HG02840 (cell line): ENCODE data around the gene RPL18A.

Source experiments
- ATAC-seq: cut with Tn5 transposase; IDR thresholded peaks from one replicate; pipeline ENCODE4 v1.9.1; 2021; ENCODE audit warnings: mild to moderate bottlenecking, moderate library complexity, moderate number of reproducible peaks; ENCODE audit not compliant: unreplicated experiment, low FRiP score

Gene RPL18A

DNA sequence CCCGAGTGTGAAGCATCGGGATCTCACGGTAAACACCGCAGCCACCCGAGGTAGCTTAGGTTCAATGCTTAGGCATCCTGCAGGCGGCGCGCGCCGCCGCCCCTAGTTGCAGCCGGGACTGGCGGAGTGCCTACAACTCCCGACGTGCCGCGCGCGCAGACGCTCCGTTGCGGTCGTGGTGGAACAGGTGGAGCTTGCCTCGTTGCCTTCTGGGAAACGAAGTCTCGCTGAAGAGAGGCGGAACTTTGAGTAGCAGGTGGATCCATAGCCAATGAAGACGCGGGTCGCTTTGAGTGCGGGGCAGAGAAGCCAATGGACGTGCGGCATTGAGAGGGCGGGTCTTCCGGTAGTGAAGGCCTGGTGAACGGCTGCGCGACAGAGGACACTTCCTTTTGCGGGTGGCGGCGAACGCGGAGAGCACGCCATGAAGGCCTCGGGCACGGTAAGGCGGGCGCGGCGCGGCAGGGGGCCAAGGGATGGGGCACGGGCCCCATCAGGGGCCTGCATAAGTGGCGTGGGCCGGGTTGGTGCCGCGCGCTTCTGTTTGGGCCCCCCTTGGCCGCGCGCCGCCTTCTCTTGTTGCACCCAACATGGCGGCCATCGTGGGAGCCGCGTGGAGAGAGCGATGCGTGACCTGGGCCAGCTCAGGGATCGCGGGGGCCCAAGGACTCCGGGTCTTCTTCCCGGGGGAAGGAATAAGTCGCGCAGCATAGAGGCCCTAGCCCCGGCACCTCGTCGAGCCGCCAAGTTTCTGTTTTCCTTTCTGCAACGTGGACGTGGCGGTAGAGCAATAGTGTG is at the start of gene RPL18A:
RPL18A (plus strand) TSS at position 378 of the 798 bp plus-strand sequence; CDS start at position 425, 47 bp downstream.
- peak; percentile 94 for ATAC-seq

DNA sequence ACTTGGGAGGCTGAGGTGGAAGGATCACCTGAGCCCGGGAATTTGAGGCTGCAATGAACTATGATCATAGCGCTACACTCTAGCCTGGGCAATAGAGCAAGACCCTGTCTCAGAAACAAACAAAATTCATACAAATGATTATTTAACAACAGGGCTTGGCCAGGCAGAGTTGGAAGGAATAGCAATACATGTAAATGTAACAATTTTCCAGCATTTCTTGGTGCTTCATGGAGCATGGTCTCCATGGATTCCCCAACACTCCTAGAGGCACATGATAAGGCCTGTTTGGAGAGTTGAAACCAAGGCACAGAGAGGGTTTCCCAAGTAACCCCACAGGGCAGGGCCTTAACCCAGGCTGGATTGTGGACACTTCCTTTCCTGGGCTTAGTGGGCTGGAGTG is 48.6 kb upstream of the RPL18A start:
- no peak for ATAC-seq

- no peak for ATAC-seq
Observed at GRCh38 chr19:17811681-17812080, 48.0 kb upstream of the RPL18A start.

- no peak for ATAC-seq
Observed at GRCh38 chr19:17812099-17812498, 47.6 kb upstream of the RPL18A start.

DNA sequence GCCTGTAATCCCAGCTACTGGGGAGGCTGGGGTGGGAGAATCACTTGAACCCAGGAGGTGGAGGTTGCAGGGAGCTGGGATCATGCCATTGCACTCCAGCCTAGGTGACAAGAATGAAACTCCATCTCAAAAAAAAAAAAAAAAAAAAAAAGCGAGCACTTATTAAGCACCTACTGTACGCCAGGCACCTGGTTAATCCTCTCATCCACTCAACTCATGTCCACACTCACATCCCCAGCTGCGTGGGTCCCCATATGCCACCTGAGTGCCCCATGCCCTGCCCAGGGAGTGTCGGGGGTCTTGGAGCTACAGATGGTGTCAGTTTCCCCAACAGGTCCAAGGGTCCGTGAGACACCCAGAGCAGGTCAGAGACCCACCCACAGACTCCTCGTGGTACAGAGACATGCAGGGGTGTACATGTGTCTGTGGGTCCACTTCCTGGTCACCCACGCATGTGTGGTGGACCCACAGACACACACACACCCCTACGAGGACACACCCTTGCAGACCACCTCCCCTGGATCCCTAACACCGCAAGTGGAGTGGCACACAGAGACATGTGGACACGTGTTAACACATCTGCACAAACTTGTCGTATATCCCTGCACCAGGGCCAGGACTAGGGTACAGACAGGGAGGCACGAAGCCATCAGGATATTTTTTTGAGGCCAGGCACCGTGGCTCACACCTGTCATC is 41.9 kb upstream of the RPL18A start:
- no peak for ATAC-seq

DNA sequence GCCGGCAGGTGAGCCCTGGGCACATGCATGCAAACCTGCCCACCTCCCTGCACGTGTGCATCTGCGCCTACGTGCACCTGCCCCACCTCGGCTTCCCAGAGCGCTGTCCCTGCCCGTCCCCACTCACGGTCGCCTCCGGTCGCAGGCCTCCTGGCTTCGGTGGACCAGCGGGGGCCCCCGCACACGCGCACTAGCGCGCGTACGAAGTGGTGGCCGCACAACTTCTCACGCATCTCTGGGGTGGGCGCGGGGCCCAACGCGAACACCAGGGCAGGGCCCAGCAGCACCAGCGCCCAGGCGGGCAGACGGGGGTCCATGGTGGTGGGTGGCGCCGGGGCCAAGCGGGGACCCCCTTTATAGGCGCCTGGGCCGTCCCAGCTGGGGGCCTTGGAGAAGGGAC is 38.5 kb upstream of the RPL18A start, which contains the start of gene INSL3:
INSL3 (minus strand) TSS at position 330 of the 400 bp plus-strand sequence; CDS start at position 317, 13 bp downstream.
- ATAC-seq: no peak

- ATAC-seq: no peak
Observed at GRCh38 chr19:17824339-17824738, 35.4 kb upstream of the RPL18A start.

DNA sequence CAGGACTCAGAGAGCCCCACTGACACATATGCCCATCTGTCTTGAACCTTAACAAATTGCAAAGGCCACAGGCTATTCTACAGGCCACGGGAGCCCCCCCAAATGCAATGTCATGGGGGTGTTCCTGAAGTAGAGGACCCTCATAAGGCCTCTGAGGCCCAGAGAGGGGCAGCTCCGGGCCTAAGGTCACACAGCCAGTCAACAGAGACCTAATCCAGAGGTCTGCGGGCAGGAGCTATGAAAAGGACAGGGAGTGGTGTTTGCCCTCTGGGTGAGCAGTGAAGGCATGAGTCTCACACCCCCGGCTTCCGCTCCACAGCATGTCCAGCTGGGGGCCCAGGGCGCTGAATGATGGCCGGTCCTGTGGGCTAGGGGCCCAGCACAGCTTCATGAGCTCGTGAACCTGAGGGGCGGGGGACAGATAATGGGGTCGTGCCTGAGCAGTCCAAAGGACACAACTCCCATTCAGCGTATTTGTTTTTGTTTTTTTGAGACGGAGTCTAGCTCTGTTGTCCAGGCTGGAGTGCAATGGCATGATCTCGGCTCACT is 33.1 kb upstream of the RPL18A start:
- ATAC-seq: no peak

GRCh38 chr19:17829855-17830566 is 29.7 kb upstream of the RPL18A start:
- ATAC-seq: no peak

DNA sequence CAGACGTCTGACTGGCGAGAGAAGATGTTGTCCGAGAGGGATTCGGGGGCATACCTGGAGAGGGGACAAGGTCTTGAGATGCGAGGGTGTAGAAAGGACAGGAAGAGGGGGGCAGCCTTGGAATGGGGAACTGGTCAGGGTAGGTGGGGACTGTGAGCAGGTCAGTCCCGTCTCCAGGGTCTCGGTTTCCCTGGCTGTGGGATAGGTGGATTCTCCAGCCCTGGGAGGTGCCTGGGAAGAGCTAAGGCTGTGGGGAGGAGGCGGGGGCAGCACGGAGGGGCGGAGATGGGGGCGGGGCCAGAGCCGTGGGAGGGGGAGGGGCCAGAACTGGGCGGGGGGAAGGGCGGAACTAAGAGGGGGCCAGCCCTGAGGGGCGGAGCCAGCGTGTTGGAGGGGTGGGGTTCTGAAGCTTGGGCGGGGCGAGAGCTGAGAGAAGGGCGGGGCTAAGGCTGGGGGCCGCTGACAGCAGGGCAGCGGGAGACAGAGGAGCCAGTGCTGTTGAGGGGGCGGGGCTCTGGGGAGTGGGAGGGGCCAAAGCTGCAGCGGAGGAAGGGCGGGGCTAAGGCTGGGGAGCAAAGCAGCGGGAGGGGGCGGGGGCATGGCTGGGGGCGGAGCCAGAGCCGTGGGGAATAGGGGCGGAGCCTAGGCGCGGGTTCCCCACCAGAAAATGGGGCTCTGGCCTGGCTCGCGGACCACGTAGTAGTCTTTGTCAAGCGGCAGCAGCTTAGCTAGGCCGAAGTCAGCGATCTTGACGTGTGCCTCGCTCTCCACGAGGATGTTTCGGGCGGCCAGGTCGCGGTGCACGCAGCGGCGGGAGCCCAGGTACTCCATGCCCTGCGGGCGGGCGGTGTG is 28.9 kb upstream of the RPL18A start:
- no peak for ATAC-seq

- no peak for ATAC-seq
Observed at GRCh38 chr19:17831419-17831888, 28.3 kb upstream of the RPL18A start.

GRCh38 chr19:17832443-17833208 is 27.1 kb upstream of the RPL18A start:
- ATAC-seq: no peak

GRCh38 chr19:17834350-17835181 is 25.1 kb upstream of the RPL18A start:
- ATAC-seq: no peak

DNA sequence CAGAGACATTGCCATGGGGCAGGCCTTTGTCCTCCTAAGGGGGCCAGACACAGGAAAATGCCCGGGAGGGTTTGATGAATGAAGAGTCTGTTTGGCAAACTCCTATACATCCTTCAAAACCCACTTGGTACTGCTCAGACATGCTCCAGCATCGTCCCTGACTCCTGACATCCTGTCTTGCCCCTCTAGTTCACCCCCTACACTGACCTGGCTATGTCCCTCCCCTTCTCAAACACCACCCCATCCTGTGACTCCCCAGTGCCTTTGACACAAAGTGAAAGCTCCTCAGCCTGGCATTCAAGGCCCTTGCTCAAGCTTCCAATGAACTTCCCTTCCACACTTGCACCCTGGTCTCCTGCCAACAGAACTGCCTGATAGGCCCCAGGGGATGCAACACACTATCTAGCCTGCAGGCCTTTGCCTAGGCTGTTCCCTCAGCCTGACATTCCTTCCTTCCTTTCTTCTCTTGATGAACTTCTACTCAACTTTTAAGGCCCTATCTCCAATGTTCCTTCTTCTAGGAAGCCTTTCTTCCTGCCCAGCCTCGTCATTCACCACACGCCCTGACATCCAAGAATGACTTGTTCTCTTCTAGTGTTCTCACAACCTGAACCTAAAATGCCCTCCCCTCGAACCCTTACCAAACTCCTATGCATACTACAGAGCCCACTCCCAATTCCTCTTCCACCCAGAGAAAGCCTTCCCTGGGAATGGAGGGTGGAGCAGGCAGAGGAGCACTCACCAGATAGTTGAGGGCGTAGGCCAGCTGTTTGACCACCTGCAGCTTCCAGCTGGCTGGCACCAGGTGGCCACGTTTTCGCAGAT is 24.3 kb upstream of the RPL18A start:
- no peak for ATAC-seq

DNA sequence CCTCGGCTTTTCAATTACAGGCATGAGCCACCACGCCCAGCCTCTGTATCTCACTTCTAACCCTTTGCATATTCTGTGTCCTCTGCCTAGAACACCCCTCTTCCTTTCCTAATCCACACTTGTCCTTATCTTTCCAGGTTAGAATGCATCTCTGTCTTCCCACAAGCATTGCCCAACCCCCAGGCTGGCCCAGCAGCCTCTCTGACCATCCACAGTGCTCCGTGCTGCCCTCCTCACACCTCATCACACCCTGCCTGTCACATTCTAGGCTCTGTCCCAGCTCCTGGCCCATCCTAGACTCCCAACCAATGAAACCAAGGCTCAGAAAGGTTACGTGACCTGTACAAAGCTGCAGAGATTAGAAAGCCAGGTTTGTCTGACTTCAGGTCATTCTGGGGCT is 23.2 kb upstream of the RPL18A start:
- ATAC-seq: no peak

- ATAC-seq: no peak
Observed at GRCh38 chr19:17837972-17838371, 21.7 kb upstream of the RPL18A start.

DNA sequence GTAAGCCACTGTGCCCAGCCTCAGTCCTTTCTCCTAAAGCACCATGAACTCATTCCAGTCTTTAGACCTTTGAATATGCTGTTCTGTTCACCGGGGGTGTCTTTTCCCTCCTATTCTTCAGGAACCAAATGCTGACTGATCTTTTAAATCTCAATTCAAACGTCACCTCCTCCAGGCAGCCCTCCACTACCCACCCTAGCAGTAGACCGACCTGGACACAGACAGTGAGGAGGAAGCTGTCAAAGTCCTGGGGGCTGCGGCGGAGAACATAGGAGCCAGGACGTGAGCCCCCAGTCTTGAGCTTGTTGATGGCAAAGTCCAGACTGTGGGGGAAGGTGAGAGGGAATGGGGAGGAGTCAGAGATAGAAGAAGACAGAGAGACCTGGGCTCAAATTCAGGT is 19.7 kb upstream of the RPL18A start:
- ATAC-seq: no peak
